ENCODE measurements around the gene HEXIM2. TPM values are rescaled to one million over a fixed set of nuclear protein-coding genes. Genes with fewer than 3 reads are reported as not detected.

The HEXIM2 gene
- total RNA-seq, 4 donors from 2014 or later: 3.8 to 11.1 (median 8.6) TPM

DNA sequence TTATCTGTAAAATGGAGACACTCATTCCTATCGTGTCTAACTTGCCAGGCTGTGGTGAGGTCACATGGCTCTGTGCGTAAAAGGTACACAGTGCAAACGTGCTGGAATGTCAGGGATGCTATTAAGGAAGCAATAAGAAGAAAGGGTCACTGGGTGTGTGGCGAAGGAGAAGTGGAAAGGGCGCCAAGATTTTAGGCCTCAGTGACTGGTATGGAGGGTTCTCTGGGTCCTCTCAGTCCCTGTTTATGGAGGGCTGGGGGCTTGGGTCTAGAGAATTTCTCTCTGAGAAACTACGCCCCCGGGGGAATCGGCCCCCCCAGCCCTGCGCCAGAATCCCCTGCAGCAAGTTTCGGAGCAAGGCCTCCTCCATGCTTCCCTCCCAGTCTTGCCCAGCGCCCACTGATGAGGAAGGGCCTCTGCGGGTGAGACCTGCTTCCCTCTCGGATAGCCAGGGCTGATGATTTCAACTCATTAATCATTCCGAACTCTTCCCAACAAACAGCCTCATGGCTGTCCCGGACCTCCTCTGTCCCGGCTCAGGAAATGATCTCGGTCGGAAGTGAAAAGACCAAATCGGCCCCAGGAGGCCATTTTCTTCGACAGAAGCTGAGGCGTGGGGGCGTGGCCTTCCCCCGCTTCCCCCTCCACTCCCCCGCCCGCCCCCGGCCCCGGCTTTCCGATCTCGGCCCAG, 14.6 kb upstream of the HEXIM2 start:
- H3K4me3 ChIP-seq: peak overlapping the region; percentile 44 to 70
- TF ChIP-seq, protein P1, sequence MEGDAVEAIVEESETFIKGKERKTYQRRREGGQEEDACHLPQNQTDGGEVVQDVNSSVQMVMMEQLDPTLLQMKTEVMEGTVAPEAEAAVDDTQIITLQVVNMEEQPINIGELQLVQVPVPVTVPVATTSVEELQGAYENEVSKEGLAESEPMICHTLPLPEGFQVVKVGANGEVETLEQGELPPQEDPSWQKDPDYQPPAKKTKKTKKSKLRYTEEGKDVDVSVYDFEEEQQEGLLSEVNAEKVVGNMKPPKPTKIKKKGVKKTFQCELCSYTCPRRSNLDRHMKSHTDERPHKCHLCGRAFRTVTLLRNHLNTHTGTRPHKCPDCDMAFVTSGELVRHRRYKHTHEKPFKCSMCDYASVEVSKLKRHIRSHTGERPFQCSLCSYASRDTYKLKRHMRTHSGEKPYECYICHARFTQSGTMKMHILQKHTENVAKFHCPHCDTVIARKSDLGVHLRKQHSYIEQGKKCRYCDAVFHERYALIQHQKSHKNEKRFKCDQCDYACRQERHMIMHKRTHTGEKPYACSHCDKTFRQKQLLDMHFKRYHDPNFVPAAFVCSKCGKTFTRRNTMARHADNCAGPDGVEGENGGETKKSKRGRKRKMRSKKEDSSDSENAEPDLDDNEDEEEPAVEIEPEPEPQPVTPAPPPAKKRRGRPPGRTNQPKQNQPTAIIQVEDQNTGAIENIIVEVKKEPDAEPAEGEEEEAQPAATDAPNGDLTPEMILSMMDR (IDR thresholded peaks at IDR 0.05): peak in 1 of 4 experiments; percentile 3
- TF ChIP-seq EP300 (IDR thresholded peaks at IDR 0.05) (no peak), POLR2AphosphoS5 (IDR thresholded peaks at IDR 0.05) (peak; percentile 59)
- ATAC-seq: peak; percentile 6

DNA sequence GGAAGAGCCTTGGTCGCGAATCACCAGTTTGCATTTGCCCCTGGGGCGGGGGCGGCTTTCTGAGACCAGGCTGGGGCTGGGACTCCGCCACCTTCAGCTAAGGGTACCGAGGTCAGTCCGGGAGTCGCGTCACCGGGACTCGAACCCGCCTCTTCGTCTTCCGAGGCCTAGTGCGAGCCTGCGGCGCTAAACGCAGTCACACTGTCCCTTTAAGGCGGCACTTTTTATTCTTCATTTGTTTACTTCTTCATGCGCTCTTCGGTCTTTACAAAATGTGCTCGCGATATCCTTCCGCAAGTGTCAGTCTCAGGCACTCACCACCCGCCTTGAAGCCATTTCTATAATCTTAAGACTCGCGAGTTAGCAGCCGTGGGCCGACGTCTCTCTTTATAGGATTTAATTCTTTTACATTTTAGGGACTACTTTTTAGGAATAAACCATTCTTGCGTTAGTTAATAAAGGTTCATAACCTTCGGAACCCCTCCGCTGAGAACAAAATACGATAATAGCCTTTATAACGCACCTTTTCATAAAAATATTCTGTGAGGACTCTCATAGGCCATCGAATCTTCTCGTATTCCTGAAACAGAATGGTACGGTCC, 14.0 kb upstream of the HEXIM2 start:
- H3K36me3 ChIP-seq: no peaks in the 10 kb centered on the region
- peaks cover 3 to 70% (median 36%) of the 10 kb centered on the region in 3 donors for H3K4me1 ChIP-seq
- H3K9me3 ChIP-seq: no peaks in the 10 kb centered on the region
- H3K4me3 ChIP-seq: peak overlapping the region; percentile 44 to 70
- H3K27ac ChIP-seq: peak overlapping the region; percentile 84 to 98 (median 96)
- 0% methylated on average over 27 to 33 of the region's 38 CpGs for WGBS, 2 donors (ENCODE audit: low coverage in 1 of 2)
- H3K27me3 ChIP-seq: no peaks in the 10 kb centered on the region
- TF ChIP-seq POLR2AphosphoS5 (IDR thresholded peaks at IDR 0.05) (peak; percentile 94), POLR2A (IDR thresholded peaks at IDR 0.05) (peak; percentile 10 to 27), EP300 (IDR thresholded peaks at IDR 0.05) (no peak)
- TF ChIP-seq, protein P1 (IDR thresholded peaks at IDR 0.05): peak in 1 of 4 experiments; percentile 3
- ATAC-seq: peak; percentile 41

More for the DNA sequence above, 14.6 kb upstream of the HEXIM2 start:
- Histone ChIP-seq H3K4me1 (peaks cover 3 to 64% (median 30%) of the 10 kb centered on the region in 3 donors), H3K27me3 (no peaks in the 10 kb centered on the region), H3K27ac (peak overlapping the region; percentile 84 to 98 (median 96)), H3K36me3 (no peaks in the 10 kb centered on the region), H3K9me3 (no peaks in the 10 kb centered on the region)
- WGBS, 2 donors (ENCODE audit: low coverage in 1 of 2): 0 to 2% methylated on average over 10 to 20 of the region's 29 CpGs

DNA sequence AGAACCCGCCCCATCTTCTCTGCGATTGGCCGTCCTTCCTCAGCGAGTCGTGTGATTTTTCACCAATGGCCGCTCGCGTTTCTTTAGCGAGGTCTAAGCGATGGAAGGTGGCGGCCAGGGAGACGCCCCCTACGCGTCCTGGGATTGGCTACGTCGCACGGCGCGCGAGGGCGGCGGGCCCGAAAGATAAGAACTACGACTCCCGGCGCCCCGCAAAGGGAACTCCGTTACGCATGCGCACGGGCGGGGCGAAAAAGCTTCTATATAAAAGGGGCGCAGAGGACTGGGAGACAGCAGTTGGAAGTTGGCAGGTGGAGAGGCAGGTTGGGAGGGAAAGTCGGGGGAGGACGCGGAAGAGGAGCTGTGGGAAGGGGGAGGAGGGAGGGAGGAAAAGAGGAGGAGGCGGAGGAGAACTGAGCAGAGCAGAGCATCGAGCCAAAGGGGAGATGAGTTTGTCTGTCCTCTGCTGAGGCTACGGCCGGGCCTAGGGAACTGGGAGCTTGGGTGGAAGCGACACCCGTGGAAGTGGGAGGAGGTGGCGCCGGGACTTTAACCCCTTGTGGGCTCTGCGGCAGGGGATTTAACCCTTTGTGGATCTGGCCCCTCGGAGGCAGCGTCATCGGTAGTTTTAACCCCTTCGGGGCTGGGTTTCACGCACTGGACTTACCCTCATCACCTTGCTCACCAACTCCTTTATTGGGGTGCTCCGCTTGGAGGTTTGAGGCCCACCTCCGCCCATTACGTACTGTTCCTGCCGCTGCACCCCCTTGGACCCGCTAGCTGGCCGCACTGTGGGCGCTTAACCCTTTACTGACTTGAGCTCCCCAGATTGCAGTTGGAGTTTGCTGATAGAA, 13.3 kb upstream of the HEXIM2 start, which contains the start of gene HEXIM1:
TSS of gene HEXIM1 (plus strand) at position 293 of the 854 bp plus-strand sequence. CDS start 716 bp downstream, outside the sequence.
- 0% methylated on average over 9 to 19 of the region's 58 CpGs for WGBS, 2 donors (ENCODE audit: low coverage in 1 of 2)
- no peaks in the 10 kb centered on the region for H3K9me3 ChIP-seq
- peaks cover 3 to 72% (median 35%) of the 10 kb centered on the region in 3 donors for H3K4me1 ChIP-seq
- H3K4me3 ChIP-seq: peak within 1 kb of the TSS; percentile 70 to 86
- TF ChIP-seq, protein P1 (IDR thresholded peaks at IDR 0.05): no peak
- TF ChIP-seq POLR2A (IDR thresholded peaks at IDR 0.05): peak; percentile 98 to 99
- TF ChIP-seq EP300 (IDR thresholded peaks at IDR 0.05): no peak
- peak; percentile 100 for TF ChIP-seq POLR2AphosphoS5 (IDR thresholded peaks at IDR 0.05)
- peak within 1 kb of the TSS; percentile 94 to 98 (median 96) for H3K27ac ChIP-seq
- H3K36me3 ChIP-seq: no peaks in the 10 kb centered on the region
- H3K27me3 ChIP-seq: no peaks in the 10 kb centered on the region
- ATAC-seq: peak; percentile 86

DNA sequence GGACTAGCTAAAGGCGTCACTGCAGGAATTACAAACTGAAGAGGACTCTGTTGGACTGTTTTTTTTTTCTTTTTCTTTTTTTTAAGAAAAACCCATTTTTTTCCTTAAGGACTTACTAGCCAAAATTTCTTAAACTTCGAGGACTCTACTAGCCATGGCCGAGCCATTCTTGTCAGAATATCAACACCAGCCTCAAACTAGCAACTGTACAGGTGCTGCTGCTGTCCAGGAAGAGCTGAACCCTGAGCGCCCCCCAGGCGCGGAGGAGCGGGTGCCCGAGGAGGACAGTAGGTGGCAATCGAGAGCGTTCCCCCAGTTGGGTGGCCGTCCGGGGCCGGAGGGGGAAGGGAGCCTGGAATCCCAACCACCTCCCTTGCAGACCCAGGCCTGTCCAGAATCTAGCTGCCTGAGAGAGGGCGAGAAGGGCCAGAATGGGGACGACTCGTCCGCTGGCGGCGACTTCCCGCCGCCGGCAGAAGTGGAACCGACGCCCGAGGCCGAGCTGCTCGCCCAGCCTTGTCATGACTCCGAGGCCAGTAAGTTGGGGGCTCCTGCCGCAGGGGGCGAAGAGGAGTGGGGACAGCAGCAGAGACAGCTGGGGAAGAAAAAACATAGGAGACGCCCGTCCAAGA, 12.5 kb upstream of the HEXIM2 start:
- Histone ChIP-seq H3K9me3 (no peaks in the 10 kb centered on the region), H3K27ac (peak overlapping the region; percentile 94 to 98 (median 96)), H3K4me1 (peaks cover 3 to 71% (median 31%) of the 10 kb centered on the region in 3 donors), H3K27me3 (no peaks in the 10 kb centered on the region), H3K36me3 (no peaks in the 10 kb centered on the region), H3K4me3 (peak overlapping the region; percentile 70 to 86)
- peak; percentile 34 for ATAC-seq
- TF ChIP-seq, protein P1 (IDR thresholded peaks at IDR 0.05): peak in 3 of 4 experiments; percentile 79 to 94 (median 87)
- TF ChIP-seq POLR2AphosphoS5 (IDR thresholded peaks at IDR 0.05): peak; percentile 84
- TF ChIP-seq EP300 (IDR thresholded peaks at IDR 0.05): no peak
- TF ChIP-seq POLR2A (IDR thresholded peaks at IDR 0.05): peak; percentile 34 to 60
- WGBS, 2 donors (ENCODE audit: low coverage in 1 of 2): 0% methylated on average over 6 of the region's 32 CpGs

All from gastroesophageal sphincter (tissue), 4 donors.